GM21786 (cell line): ENCODE results near the gene SLC22A1.
"Not testable (repeated sequence)": the region's sequence is repeated elsewhere in the genome, so short reads cannot be mapped to it uniquely, and the experiment has no call there.

Experiments used
- ATAC-seq: cut with Tn5 transposase; IDR thresholded peaks from one replicate; pipeline ENCODE4 v1.9.1; 2021; ENCODE audit not compliant: unreplicated experiment

SLC22A1 gene

DNA sequence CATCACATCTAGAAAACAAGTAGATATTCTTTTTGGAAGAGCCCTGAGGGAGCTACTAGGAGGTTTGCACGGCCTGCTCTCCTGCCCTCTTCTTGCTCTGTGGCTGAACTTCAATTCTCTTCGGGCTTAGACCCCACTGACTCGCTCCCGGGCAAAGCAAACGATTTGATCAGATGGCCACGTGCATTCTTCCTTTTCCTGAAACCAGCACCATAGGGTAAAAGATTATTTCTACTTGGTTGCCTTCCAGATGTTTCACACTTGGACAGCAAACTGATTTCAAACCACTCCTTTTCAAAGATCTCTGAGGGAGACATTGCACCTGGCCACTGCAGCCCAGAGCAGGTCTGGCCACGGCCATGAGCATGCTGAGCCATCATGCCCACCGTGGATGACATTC, at the start of gene SLC22A1:
Gene SLC22A1 (plus strand): TSS at position 258 of the 400 bp plus-strand sequence. CDS start 121 bp downstream, at position 379.
- ATAC-seq, result no peak

DNA sequence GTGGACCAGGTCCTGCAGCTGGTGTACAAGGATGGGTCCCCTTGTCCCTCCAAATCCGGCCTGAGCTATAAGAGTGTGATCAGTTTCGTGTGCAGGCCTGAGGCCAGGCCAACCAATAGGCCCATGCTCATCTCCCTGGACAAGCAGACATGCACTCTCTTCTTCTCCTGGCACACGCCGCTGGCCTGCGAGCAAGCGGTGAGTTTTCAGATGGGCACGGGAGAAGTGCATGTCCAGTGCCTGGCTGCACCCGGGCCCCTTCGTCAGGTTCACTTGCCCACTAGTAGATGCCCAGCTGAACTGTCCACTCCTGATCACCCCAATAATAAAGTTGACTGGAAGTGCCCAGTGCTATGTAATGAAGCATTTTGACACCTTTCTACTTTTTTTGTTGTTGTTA, 48.3 kb upstream of the SLC22A1 start:
- ATAC-seq, result no peak

DNA sequence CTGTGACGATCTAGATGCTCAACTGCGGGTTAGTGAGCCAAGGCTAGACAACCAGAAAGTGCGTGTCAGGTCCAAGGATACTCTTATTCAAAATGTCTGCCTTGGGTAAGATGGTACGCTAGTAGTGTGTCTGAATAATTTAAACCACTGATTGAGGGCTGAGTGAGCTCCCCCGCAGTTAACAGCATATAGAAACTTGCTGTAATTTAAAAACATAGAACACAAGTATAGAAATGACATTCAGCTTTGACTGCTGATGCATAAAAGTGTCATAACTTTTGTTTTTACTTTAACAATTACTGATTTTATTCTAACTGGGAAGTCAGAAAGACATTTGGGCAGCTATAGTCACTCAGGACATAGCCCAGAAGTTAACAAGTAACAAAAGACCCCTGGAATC, 45.6 kb upstream of the SLC22A1 start:
- ATAC-seq, result no peak

DNA sequence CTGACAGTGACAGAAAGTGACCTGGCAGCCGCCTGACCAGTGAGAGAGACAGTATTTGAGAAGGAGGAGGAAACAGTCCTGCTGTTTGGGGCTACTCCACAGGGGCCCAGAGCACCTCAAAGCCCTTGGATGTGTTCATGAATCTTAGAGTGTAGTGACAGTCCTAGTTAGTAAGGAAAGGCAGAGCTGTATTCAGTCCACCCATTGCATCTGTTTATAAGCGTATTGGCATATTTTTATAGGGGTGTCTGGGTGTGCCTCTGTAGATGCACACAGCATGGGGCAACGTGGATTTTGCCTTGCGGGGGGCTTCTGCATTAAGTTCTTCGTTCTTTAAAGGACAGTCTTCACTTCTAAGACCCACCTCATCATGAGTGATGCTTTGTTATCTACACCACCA, 44.6 kb upstream of the SLC22A1 start:
- ATAC-seq, result no peak

DNA sequence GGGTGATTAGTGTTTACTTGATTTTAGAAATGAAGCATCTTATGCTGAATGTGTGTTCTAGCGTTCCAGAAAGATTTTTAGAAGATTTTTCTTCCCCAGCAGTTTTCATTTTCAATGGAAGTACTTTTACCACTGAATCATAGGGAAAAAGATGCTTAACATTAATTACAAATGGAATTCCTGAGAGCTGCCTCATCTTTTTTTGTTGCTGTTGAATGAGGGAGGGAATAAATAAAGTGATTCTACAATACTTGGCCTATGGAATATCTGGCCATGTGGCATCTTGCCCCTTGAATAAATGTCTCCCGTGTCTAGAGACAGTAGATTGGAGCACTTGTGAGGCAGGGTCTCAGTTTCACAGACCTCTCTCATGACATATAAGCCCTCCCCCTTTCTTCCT, 44.1 kb upstream of the SLC22A1 start:
- ATAC-seq, result no peak

DNA sequence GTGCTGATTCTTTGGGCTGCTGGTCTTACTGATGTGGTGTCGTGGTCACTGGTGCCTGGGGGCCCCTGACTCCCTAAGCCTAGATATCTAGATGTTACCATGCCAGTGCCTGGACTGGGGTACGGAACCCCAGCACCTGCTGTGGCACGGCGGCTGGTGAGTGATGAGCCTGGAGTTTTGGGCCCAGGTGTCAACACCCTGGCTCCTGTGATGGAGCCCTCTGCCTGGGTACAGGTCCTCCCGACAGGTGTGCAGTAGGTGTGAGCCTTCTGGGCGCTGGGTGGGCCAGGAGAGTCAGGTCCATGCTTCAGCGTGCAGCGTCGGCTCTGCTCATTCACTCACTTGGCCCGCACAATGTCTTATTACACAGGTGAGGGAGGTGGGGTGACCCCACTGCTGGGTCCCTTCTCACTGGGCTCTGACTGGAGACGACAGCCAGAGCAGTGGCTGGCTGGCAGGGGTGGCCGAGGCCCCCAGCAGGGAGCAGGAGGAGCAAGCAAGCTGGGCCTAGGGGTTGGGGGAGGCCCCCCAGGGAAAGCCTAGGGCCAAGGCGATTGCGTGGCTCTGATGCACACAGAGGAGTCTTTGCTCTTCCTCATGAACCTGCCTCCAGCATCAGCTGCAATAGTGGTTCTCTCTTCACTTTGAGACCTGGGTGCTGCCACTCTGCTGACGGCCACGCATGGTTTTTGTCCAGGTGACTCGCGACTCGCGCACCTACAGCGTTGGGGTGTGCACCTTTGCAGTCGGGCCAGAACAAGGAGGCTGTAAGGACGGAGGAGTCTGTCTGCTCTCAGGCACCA, 42.5 kb upstream of the SLC22A1 start:
- no peak for ATAC-seq

DNA sequence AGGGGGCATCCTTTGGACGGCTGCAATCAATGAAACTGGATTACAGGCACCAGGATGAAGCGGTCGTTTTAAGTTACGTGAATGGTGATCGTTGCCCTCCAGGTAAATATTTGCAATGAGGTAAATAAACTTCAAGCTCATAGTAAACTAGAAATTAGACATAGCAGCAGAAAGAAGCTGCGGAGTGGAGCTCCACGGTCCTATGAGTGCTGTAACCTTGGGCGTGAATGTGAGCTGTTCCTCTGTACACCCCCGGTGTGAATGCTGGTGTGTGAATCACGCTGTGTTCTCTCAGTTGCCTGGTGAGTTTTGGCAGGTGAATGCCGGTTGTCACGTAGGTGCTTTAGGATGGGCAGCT, 42.0 kb upstream of the SLC22A1 start:
- ATAC-seq, result no peak

DNA sequence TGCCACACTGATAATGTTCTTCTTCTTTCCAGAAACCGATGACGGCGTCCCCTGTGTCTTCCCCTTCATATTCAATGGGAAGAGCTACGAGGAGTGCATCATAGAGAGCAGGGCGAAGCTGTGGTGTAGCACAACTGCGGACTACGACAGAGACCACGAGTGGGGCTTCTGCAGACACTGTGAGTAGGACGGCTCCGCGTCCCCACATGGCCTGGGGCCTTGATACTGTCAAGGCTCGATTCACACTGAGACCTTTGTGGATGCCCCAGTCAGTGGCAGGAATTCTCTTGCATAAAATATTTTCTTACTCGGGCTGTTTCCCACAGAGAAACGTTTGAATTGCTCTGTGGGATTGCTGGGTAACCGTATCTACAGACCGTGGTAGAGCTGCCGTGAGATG, 41.5 kb upstream of the SLC22A1 start:
- ATAC-seq, result no peak

DNA sequence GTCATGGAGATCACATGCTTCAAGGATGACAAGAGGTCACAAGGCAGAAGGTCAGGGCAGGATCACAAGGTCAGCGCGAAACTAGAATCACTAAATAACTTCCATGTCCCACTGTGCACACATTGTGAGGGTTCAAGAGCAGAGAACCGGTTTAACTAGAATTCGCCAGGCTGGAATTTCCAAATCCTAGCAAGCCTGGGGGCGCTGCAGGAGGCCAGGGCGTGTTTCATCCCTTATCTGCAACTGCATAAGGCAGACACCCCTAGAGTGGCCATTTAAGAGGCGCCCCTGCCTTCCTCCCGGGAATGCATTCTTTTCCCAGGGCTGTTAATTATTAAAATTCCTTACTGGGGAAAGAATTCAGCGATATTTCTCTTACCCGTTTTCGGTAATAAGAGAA, 40.2 kb upstream of the SLC22A1 start:
- ATAC-seq, result no peak

DNA sequence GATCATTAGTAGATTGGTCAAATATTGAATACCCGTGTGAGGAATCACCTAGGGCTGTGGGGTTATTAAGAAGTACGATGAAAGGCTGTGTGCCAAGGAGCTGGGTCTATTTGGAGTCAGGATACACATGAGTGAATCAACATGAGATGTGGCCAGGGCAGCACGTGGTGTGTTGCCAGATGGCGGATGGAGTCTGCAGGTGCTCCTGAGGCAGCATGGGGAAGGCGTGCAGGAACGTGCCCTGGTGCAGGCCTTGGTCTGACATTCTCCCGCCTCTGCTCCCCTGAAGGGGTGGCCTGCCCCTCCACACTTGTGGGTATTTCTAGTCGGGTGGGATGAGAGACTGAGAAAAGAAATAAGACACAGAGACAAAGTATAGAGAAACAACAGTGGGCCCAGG, 39.0 kb upstream of the SLC22A1 start:
- ATAC-seq, result no peak

DNA sequence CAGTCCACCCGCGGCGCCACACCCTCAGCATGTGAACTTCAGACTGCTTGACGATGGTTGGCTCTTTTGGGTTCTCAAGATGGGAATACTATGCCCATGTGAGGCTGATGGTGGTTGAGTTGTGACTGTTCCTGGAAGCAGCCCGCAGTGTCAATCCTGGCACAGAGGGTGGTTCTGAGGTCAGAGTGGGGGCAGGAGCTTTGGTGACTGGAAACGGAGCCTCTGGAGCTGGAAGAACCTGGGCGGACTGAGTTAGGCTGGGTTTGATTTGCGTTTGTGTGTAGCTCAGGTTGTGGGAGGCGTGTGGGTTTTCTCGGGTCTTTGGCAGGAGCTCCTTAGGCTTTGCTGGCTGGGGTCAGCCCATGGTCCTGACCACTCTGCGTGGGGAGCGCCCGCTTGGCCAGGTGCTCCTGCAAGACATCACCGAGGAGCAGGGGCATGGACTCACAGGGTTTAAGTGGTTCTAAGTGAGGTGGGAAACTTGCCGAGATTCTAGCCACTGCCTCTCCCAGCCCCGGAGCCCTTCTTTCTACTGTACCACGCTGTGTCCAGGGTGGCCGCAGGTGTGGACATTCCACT, 37.3 kb upstream of the SLC22A1 start:
- no peak for ATAC-seq

DNA sequence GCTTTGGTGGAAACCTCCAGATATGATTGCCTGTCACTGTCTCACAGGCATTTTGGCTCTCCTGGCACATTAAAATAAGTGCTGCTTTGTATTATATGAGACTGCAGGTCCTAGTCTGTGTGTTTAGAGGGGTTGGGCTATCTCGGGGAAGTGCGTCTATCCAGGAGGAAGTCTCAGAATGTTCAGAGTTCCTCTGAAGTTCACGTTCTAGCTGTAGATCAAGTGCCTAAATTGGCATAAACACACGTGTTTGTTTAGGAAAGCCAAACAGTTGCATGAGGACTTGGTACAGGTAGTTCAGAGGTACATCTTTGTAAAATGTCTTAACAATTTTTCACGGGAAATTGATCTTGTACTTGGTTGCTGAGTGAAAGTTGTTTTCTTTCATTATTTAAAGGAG, 36.4 kb upstream of the SLC22A1 start:
- ATAC-seq, result no peak

DNA sequence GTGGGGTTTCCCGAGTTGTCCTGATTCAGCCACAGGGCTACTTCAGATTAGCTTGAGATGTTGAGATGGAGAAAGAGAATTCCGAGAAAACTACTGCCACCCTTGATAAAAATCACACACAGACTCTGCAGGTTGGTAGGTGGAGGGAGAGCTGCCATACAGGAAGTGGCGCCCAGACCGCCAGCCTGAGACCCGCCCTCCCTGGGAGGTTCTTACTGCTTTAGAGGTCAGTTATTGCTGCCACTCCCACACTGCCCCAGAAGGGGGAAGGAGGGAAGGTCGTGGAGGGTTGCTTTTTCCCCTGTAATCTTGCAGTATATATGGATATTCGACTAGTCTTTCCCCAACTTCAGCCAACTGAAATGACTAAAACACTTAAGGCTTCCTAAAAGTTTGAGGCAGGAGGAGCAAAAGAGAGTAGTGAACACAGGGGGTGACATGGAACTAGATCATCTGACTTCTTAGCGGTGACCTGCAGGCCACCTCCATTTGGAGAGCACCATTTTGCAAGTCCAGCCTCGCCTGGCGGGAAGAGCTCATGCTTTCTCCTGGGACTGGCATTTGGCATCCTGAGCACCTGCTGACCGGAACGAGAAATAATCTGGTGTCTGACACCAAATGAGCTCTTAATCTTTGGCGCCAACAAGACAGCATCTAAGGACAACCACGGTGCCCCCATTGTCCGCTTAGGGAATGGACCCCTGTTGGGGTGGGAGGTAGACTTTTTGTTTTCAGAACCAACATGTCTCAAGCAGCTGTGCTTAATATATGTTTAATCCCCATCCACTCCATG, 35.7 kb upstream of the SLC22A1 start:
- no peak for ATAC-seq

DNA sequence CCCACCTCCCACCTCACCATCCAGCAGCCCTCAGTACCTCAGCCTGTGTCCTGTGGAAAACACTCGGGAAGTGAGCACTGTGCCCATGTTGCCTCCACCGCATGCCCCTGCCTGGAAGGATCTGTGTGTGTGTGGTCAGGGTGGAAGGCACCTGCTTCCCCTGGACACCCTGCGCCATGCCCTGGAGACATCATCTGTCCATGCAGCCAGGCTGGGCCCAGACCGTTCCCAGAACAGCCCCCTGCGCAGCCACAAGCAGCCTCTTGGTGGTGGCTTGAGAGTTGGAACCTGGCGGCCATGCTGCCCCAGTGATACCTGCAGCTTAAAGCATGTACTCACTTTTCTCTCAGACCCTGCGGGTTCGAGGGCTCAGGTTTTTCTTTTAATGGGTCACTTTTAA, 34.9 kb upstream of the SLC22A1 start:
- no peak for ATAC-seq

DNA sequence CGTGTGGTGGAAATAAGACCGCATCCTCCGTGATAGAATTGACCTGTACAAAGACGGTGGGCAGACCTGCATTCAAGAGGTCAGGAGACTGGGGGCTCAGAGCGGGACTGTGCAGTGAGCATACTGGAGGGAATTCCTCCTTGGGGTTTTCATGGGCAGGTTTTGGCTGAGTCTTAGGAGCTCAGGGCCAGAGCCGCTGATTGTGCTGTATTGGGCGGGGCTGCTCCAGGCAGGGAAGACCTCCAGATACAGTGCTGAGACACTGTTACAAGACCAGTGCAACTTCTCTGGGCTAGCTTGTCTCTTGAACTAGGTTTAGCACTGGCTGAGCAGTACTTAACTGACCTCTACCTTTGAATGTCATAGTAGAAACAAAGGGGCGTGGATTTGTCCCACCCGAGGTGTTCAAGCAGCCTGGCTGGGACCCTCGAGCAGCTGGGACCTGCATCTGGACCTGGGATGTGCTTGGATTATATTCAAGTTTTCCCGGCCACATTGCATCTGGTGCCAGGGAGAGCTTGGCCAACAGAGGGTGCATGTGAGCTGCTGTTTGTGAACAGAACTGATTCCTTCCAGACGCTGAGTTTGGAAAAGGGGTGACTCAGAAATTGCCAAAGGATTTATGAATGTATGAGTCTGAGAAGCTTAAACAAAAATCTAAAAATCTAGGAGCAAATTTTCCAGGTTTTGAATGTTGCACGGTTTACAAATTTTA, 33.4 kb upstream of the SLC22A1 start:
- ATAC-seq, result no peak

DNA sequence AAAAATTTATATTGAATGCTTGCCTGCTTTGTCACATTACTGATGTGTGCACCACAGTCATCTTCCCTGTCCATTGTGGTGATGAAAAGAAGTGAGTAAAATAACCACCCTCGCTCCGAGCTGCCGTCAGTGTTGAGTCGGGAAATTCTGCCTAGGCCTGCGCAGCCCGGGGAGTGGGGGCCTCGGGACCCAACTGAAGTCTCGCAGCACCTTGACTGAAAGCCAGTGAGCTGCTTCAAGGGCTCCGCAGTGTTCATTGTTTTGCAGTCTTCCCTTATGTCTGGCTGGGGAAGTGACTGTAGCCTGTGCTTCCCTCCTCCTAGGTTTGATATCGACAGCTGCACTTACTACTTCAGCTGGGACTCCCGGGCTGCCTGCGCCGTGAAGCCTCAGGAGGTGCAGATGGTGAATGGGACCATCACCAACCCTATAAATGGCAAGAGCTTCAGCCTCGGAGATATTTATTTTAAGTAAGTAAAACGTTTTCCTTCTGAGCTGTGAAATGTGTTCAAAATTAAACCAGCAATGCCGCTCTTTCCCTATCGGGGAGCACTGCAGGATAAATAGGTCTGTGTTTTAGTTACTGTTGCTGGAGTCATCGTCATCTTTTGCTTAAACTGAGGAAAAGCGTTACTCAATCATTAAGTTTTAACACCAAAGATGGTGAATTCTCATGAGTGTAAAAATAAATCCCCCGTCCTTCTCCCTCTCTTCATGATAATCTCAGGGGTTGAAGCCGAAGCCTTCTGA, 32.7 kb upstream of the SLC22A1 start:
- ATAC-seq, result no peak

DNA sequence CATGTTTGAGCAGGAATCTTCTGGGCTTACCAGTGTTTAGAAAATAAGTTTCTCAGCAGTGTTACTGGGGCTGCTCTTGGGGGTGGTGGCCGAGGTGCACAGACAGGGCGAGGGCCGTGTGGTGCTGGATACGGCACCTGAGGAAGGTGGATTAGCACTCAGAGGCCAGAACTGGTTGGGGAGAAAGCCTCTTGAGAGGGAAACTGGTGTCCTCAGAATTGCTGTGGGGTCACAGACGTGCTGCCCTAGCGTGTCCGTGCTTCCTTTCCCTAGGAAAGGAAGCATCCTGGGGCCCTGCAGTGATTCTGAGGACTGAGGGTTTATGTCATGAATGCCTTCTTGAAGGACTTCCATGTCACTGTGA, 32.1 kb upstream of the SLC22A1 start:
- ATAC-seq, result no peak

DNA sequence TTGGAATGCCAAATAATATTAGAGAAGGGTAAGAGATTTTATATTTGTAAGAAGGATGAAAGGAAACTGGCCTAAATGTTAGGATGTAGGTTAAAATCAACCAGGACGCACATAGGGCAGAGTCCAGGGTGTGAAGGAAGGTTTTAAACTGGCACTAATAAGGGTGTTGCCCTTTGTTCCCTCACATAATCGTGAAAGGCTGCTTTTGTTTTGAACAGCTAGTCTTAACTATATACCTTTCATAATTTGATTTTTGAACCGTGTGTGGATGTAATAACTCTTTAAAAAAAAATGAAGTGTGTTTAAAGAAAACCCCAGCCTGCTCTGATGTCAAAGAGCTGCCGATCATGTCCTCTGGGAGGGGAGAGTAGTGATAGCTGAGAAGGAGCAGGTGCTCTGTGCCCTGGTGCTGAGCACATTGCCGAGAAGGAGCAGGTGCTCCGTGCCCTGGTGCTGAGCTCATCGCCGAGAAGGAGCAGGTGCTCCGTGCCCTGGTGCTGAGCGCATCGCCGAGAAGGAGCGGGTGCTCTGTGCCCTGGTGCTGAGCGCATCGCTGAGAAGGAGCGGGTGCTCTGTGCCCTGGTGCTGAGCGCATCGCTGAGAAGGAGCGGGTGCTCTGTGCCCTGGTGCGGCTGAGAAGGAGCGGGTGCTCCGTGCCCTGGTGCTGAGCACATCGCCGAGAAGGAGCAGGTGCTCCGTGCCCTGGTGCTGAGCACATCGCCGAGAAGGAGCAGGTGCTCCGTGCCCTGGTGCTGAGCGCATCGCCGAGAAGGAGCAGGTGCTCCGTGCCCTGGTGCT, 31.0 kb upstream of the SLC22A1 start:
- not testable (repeated sequence) for ATAC-seq

DNA sequence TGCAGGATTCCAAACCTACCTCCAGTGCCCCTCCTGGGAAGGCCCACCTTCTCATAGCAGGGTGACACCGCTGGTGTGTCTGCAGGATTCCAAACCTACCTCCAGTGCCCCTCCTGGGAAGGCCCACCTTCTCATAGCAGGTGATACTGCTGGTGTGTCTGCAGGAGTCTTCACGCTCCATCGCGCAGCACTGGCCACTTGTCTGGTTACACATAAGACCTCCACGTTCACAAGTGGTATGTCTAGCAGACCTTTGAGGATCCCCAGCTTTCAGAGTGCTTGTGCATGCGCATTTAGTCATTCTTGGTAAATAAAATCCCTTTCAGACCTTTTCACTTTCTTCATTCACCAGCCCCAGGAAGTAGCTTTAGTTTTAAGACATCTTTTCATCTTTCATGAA, 29.4 kb upstream of the SLC22A1 start:
- ATAC-seq, result not testable (repeated sequence)

DNA sequence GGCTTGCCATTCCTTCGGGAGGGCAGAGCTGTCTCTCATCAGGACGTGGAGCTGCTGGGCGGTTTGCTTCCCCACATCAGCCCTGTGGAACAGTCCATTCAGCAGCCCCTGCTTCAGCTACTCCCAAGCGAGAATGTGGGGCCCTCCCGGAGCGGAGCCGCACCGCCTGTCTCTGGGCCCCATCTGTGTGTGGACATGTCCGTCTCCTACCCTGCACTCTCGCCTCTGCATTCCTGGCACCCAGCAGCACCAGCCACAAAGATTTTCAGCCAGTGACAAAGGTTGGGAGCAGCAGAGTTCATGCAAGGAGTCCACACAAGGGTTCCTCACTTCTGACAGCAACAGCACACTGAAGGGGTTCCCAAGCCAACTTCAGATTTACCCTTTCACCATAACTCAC, 29.0 kb upstream of the SLC22A1 start:
- ATAC-seq, result no peak
